H9 (cell line): ENCODE results near the gene EXOC3L4. TPM values are rescaled to one million over a fixed set of nuclear protein-coding genes. Genes with fewer than 3 reads are reported as not detected.

ENCODE experiments used
- DNase-seq: peaks from one replicate; pipeline ENCODE4 v3.0.0-alpha.2; 2017
- H2AFZ ChIP-seq: one replicate; pipeline ENCODE4 v1.6.1; 2013; ENCODE audit warnings: mild to moderate bottlenecking, low read length, control low read depth, moderate library complexity
- H2AK5ac ChIP-seq: 2 replicates; pipeline ENCODE4 v1.6.1; 2013; ENCODE audit warnings: low read length, control low read depth, mixed read lengths; ENCODE audit not compliant: insufficient read length
- H2BK120ac ChIP-seq: one replicate; pipeline ENCODE4 v1.6.1; 2013; ENCODE audit warnings: low read depth, mild to moderate bottlenecking, low read length, control low read depth, inconsistent platforms; ENCODE audit not compliant: poor library complexity, severe bottlenecking
- H2BK12ac ChIP-seq: 2 replicates; pipeline ENCODE4 v1.6.1; 2013; ENCODE audit warnings: low read length, control low read depth, mixed read lengths, low read depth; ENCODE audit not compliant: insufficient read length
- H2BK15ac ChIP-seq: 2 replicates; pipeline ENCODE4 v1.6.1; 2013; ENCODE audit warnings: low read depth, low read length, control low read depth
- H2BK20ac ChIP-seq: one replicate; pipeline ENCODE4 v1.6.1; 2013; ENCODE audit warnings: low read depth, mild to moderate bottlenecking, low read length, control low read depth, inconsistent platforms; ENCODE audit not compliant: poor library complexity, severe bottlenecking
- H2BK5ac ChIP-seq: 2 replicates; pipeline ENCODE4 v1.6.1; 2013; ENCODE audit warnings: low read length, control low read depth, mixed read lengths; ENCODE audit not compliant: insufficient read length
- H3K14ac ChIP-seq: 2 replicates; pipeline ENCODE4 v1.6.1; 2013; ENCODE audit warnings: low read length, control low read depth; ENCODE audit not compliant: insufficient read depth
- H3K18ac ChIP-seq: 2 replicates; pipeline ENCODE4 v1.6.1; 2013; ENCODE audit warnings: low read depth, mild to moderate bottlenecking, mixed read lengths, low read length, control low read depth; ENCODE audit not compliant: insufficient read length
- H3K23ac ChIP-seq: 2 replicates; pipeline ENCODE4 v1.6.1; 2013; ENCODE audit warnings: low read length, control low read depth, mixed read lengths, low read depth; ENCODE audit not compliant: insufficient read length
- H3K23me2 ChIP-seq: 2 replicates; pipeline ENCODE4 v1.6.1; 2013; ENCODE audit warnings: low read depth, mild to moderate bottlenecking, mixed read lengths, low read length, control low read depth; ENCODE audit not compliant: insufficient read length, poor library complexity, severe bottlenecking
- H3K27ac ChIP-seq: 2 replicates; pipeline ENCODE4 v1.5.1; 2013; ENCODE audit warnings: low read length, control low read depth, mixed read lengths, low read depth; ENCODE audit not compliant: insufficient read length
- H3K27me3 ChIP-seq: 2 replicates; pipeline ENCODE4 v1.6.1; 2013; ENCODE audit warnings: low read length, control low read depth, inconsistent platforms; ENCODE audit not compliant: insufficient read depth
- H3K4ac ChIP-seq: 2 replicates; pipeline ENCODE4 v1.6.1; 2013; ENCODE audit warnings: low read depth, mild to moderate bottlenecking, control low read depth, inconsistent platforms, low read length, moderate library complexity
- H3K4me1 ChIP-seq: 2 replicates; pipeline ENCODE4 v1.6.1; 2013; ENCODE audit warnings: low read length, control low read depth, inconsistent platforms; ENCODE audit not compliant: insufficient read depth
- H3K4me2 ChIP-seq: 2 replicates; pipeline ENCODE4 v1.6.1; 2013; ENCODE audit warnings: low read length, control low read depth, mixed read lengths; ENCODE audit not compliant: insufficient read length, insufficient read depth
- H3K56ac ChIP-seq: 2 replicates; pipeline ENCODE4 v1.6.1; 2013; ENCODE audit warnings: low read depth, mild to moderate bottlenecking, mixed read lengths, low read length, control low read depth; ENCODE audit not compliant: insufficient read length
- H3K79me1 ChIP-seq: 2 replicates; pipeline ENCODE4 v1.6.1; 2013; ENCODE audit warnings: low read depth, mild to moderate bottlenecking, moderate library complexity, low read length, control low read depth, inconsistent platforms; ENCODE audit not compliant: insufficient read depth, poor library complexity, severe bottlenecking
- H3K79me2 ChIP-seq: 2 replicates; pipeline ENCODE4 v1.6.1; 2013; ENCODE audit warnings: low read length, control low read depth, inconsistent platforms; ENCODE audit not compliant: insufficient read depth
- H3K9ac ChIP-seq: 2 replicates; pipeline ENCODE4 v1.6.1; 2013; ENCODE audit warnings: low read length, control low read depth, mixed read lengths; ENCODE audit not compliant: insufficient read length; ENCODE audit errors: extremely low read depth
- H3K9me3 ChIP-seq: one replicate; pipeline ENCODE4 v1.6.1; 2013; ENCODE audit warnings: low read depth, low read length, inconsistent platforms; ENCODE audit not compliant: control insufficient read depth
- H3T11ph ChIP-seq: one replicate; pipeline ENCODE4 v1.6.1; 2013; ENCODE audit warnings: mild to moderate bottlenecking, low read length, control low read depth, inconsistent platforms
- H4K20me1 ChIP-seq: one replicate; pipeline ENCODE4 v1.6.1; 2013; ENCODE audit not compliant: control insufficient read depth, insufficient read length, insufficient read depth
- H4K5ac ChIP-seq: 2 replicates; pipeline ENCODE4 v1.6.1; 2013; ENCODE audit warnings: low read depth, mild to moderate bottlenecking, mixed read lengths, low read length, control low read depth; ENCODE audit not compliant: insufficient read length
- H4K8ac ChIP-seq: replicated peaks from 2 replicates; pipeline ENCODE4 v1.6.1; 2013; ENCODE audit warnings: low read length, control low read depth, mixed read lengths, low read depth; ENCODE audit not compliant: insufficient read length
- H4K91ac ChIP-seq: 2 replicates; pipeline ENCODE4 v1.6.1; 2013; ENCODE audit warnings: low read depth, mild to moderate bottlenecking, moderate library complexity, mixed read lengths, low read length, control low read depth; ENCODE audit not compliant: insufficient read length
- H3K27ac Mint-ChIP-seq, 3 experiments: 2 replicates in 2 of 3; 3 replicates in 1 of 3; pipeline ENCODE4 v1.8.0; 2020 to 2021; ENCODE audit warnings: mixed read lengths in 3 of 3, mild to moderate bottlenecking in 1 of 3, moderate library complexity in 1 of 3
- H3K27me3 Mint-ChIP-seq: 2 replicates; pipeline ENCODE4 v1.8.0; 2021; ENCODE audit warnings: low read depth, mild to moderate bottlenecking, moderate library complexity, mixed read lengths
- H3K36me3 Mint-ChIP-seq, 3 experiments: 2 replicates in 2 of 3; 3 replicates in 1 of 3; pipeline ENCODE4 v1.8.0; 2020 to 2021; ENCODE audit warnings: low read depth in 3 of 3, mixed read lengths in 3 of 3; ENCODE audit not compliant: insufficient read depth in 1 of 3
- H3K4me1 Mint-ChIP-seq, 2 experiments: 2 replicates each; pipeline ENCODE4 v1.8.0; 2020; ENCODE audit warnings: mixed read lengths in 2 of 2
- H3K4me3 Mint-ChIP-seq, 2 experiments: 2 replicates in 1 of 2; 3 replicates in 1 of 2; pipeline ENCODE4 v1.8.0; 2020 to 2021; ENCODE audit warnings: mild to moderate bottlenecking in 2 of 2, mixed read lengths in 2 of 2, moderate library complexity in 1 of 2
- H3K9me3 Mint-ChIP-seq, 2 experiments: 2 replicates in 1 of 2; 3 replicates in 1 of 2; pipeline ENCODE4 v1.8.0; 2020; ENCODE audit warnings: mild to moderate bottlenecking in 2 of 2, mixed read lengths in 2 of 2, moderate library complexity in 1 of 2
- whole genome bisulfite sequencing: extraction: QIAGEN DNeasy Blood & Tissue Kit; methylation state at CpG from one replicate; pipeline ENCODE4 v1.1.7; 2013; ENCODE audit warnings: missing lambda C conversion rate, low lambda C conversion rate, mixed read lengths; ENCODE audit not compliant: insufficient read length; ENCODE audit errors: extremely low coverage; 5-methylcytosine and 5-hydroxymethylcytosine counted together
- total RNA-seq: library from RNA; stranded (reverse); gene quantifications from 2 replicates; pipeline ENCODE4 v1.2.1, GENCODE V29; 2021
- TF ChIP-seq, protein P1 (sequence below): fragments of 200-600 bp; sonication (generic); conservative IDR thresholded peaks from 3 replicates; pipeline ENCODE4 v1.8.0; 2021; ENCODE audit warnings: antibody characterized with exemption, mild to moderate bottlenecking

The EXOC3L4 gene
- total RNA-seq, 1 experiment from 2014 or later = 0.42 TPM

- TF ChIP-seq, protein P1, sequence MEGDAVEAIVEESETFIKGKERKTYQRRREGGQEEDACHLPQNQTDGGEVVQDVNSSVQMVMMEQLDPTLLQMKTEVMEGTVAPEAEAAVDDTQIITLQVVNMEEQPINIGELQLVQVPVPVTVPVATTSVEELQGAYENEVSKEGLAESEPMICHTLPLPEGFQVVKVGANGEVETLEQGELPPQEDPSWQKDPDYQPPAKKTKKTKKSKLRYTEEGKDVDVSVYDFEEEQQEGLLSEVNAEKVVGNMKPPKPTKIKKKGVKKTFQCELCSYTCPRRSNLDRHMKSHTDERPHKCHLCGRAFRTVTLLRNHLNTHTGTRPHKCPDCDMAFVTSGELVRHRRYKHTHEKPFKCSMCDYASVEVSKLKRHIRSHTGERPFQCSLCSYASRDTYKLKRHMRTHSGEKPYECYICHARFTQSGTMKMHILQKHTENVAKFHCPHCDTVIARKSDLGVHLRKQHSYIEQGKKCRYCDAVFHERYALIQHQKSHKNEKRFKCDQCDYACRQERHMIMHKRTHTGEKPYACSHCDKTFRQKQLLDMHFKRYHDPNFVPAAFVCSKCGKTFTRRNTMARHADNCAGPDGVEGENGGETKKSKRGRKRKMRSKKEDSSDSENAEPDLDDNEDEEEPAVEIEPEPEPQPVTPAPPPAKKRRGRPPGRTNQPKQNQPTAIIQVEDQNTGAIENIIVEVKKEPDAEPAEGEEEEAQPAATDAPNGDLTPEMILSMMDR = no peak
- H3K79me1 ChIP-seq = no peaks in the 10 kb centered on the region
- H2AK5ac ChIP-seq = no peak overlapping the region
- H3K79me2 ChIP-seq = no peaks in the 10 kb centered on the region
- H4K5ac ChIP-seq = no peak overlapping the region
- H2AFZ ChIP-seq = no peak overlapping the region
- H3K9ac ChIP-seq = no peak overlapping the region
- peaks cover 6% of the 10 kb centered on the region for H3K4me1 ChIP-seq
- no peak overlapping the region for H4K8ac ChIP-seq
- Mint-ChIP-seq H3K9me3 (no peaks in the 10 kb centered on the region), H3K27ac (no peak overlapping the region; a peak in 1 of 7 replicates), H3K36me3 (no peaks in the 10 kb centered on the region; a peak in 1 of 7 replicates), H3K27me3 (peaks cover 36% of the 10 kb centered on the region), H3K4me1 (peaks cover 32 to 51% of the 10 kb centered on the region in 2 experiments), H3K4me3 (no peak overlapping the region; a peak in 1 of 5 replicates)
- no peak overlapping the region for H2BK5ac ChIP-seq
- H3T11ph ChIP-seq = no peak overlapping the region
- DNase-seq = no peak
- H3K23me2 ChIP-seq = peaks cover 4% of the 10 kb centered on the region
- no peaks in the 10 kb centered on the region for H3K27me3 ChIP-seq
- no peaks in the 10 kb centered on the region for H3K9me3 ChIP-seq
- no peak overlapping the region for H2BK12ac ChIP-seq
- H3K56ac ChIP-seq = no peak overlapping the region
- H3K23ac ChIP-seq = no peak overlapping the region
- H3K27ac ChIP-seq = no peak overlapping the region
- WGBS = no CpG with 5 or more reads among the region's 28 CpGs
- H3K4me2 ChIP-seq = no peak overlapping the region
- H3K4ac ChIP-seq = no peak overlapping the region
- no peak overlapping the region for H2BK15ac ChIP-seq
- no peak overlapping the region for H4K91ac ChIP-seq
- H2BK20ac ChIP-seq = no peak overlapping the region
- H4K20me1 ChIP-seq = no peaks in the 10 kb centered on the region
- peak overlapping the region; percentile 11 for H3K18ac ChIP-seq
- no peak overlapping the region for H2BK120ac ChIP-seq
- H3K14ac ChIP-seq = no peak overlapping the region
Observed at GRCh38 chr14:103107941-103108748, 13.6 kb downstream of the EXOC3L4 start.
